Dendritic cell treated with granulocyte-macrophage colony-stimulating factor and Interleukin-4, amounts not matched to agents 40 ng/mL and 50 ng/mL, for 4 days (primary cell): ENCODE results near the gene SYT12.
"Not testable (repeated sequence)": the region's sequence is repeated elsewhere in the genome, so short reads cannot be mapped to it uniquely, and the experiment has no call there.

Experiments
- H3K27ac Mint-ChIP-seq: one replicate; pipeline ENCODE4 v1.8.0; 2022; ENCODE audit warnings: mild to moderate bottlenecking, mixed read lengths
- H3K27me3 Mint-ChIP-seq: one replicate; pipeline ENCODE4 v1.8.0; 2022; ENCODE audit warnings: mild to moderate bottlenecking, mixed read lengths
- H3K36me3 Mint-ChIP-seq: one replicate; pipeline ENCODE4 v1.8.0; 2022; ENCODE audit warnings: low read depth, mixed read lengths
- H3K4me1 Mint-ChIP-seq: one replicate; pipeline ENCODE4 v1.8.0; 2022; ENCODE audit warnings: low read depth, mixed read lengths
- H3K4me3 Mint-ChIP-seq: one replicate; pipeline ENCODE4 v1.8.0; 2022; ENCODE audit warnings: mild to moderate bottlenecking, moderate library complexity, mixed read lengths
- H3K9me3 Mint-ChIP-seq: one replicate; pipeline ENCODE4 v1.8.0; 2022; ENCODE audit warnings: mixed read lengths
- intact Hi-C: fragments of 100-400 bp; cut with micrococcal nuclease; formaldehyde crosslinking; loops from one replicate; pipeline ENCODE4 v1.15.0; 2022

SYT12 gene

DNA sequence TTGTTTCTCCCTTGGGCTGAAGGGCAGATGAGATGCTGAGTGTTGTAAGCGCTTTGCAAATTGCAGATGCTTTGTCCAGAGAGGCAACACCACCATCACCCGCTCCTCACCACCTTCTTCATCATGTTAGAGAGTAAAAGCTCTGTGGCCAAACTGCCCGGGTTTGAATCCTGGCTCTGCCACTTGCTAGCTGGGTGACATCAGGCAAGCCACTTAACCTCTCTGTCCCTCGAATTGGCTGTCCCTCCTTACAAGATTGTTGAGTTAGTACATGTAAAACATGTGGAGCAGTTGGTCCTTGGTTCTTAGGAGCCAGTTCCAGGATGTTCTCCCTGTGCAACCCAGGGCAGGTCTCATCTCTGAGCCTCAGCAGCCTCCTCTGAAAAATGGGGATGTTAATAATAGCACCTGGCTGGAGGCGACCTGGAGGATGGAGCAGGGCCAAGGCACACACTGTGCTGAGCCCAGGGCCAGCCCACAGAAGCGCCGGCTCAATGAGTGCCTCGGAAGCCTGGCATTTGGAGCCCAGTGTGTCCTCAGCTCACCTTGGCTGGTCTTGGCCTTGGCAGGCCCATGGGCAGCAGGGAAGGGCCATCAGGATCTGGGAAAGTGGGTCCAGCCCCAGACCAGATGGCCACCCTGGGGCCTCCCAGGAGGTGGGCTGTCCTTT is 37.3 kb upstream of the SYT12 start:
- Mint-ChIP-seq H3K9me3 (no peaks in the 10 kb centered on the region), H3K27ac (no peak overlapping the region), H3K27me3 (peaks cover 57% of the 10 kb centered on the region)

GRCh38 chr11:66986178-66986545 is 36.8 kb upstream of the SYT12 start:
- Mint-ChIP-seq H3K27me3 (peaks cover 55% of the 10 kb centered on the region), H3K36me3 (no peaks in the 10 kb centered on the region), H3K4me3 (no peak overlapping the region), H3K4me1 (peaks cover 39% of the 10 kb centered on the region), H3K27ac (no peak overlapping the region), H3K9me3 (no peaks in the 10 kb centered on the region)
- intact Hi-C loops: no loop called here

More for the DNA sequence above, 37.3 kb upstream of the SYT12 start:
- Mint-ChIP-seq H3K4me3 (no peak overlapping the region), H3K4me1 (peaks cover 39% of the 10 kb centered on the region), H3K36me3 (no peaks in the 10 kb centered on the region)
- intact Hi-C loops: no loop called here

- H3K27ac Mint-ChIP-seq: no peak overlapping the region
- peaks cover 59% of the 10 kb centered on the region for H3K27me3 Mint-ChIP-seq
- no peaks in the 10 kb centered on the region for H3K36me3 Mint-ChIP-seq
- intact Hi-C loops: no loop called here
- H3K4me1 Mint-ChIP-seq: peaks cover 32% of the 10 kb centered on the region
- H3K9me3 Mint-ChIP-seq: no peaks in the 10 kb centered on the region
- no peak overlapping the region for H3K4me3 Mint-ChIP-seq
Observed at GRCh38 chr11:66987158-66987620, 35.7 kb upstream of the SYT12 start.

DNA sequence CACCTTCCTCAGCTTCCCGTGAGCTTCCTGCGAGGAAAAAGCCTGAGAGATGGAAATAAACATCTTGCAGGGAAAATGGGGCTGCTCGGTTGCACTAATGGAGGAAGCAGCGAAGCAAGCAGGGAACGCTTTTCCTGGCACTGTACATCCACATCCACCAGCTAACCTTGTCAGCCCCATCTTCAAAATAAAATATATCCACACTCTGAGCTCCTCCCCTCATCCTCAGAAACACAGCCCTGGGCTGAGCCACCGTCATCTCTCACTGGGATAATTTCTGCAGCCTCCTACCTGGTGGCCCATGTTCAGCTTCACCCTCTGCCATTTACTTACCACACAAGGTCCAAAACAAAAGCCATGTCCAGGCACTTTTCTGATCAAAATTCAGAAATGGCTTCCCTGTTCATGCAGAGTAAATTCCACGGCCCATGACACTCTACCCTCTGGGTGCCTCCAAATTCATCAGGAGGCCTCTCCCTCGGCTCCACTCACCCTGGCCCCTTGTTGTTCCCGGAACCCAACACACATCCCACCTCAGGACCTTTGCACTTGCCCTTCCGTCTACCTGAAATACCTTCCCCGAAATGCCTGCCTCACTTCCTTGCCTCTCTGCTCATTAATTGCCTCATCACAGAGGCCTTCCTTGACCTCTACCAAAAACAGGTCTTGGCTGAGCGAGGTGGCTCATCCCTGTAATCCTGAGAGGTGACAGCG is 34.9 kb upstream of the SYT12 start:
- intact Hi-C loops: no loop called here
- no peak overlapping the region for H3K27ac Mint-ChIP-seq
- H3K9me3 Mint-ChIP-seq: no peaks in the 10 kb centered on the region
- no peaks in the 10 kb centered on the region for H3K36me3 Mint-ChIP-seq
- H3K4me1 Mint-ChIP-seq: peaks cover 24% of the 10 kb centered on the region
- H3K27me3 Mint-ChIP-seq: peaks cover 58% of the 10 kb centered on the region
- no peak overlapping the region for H3K4me3 Mint-ChIP-seq

- H3K9me3 Mint-ChIP-seq, H3K4me3 Mint-ChIP-seq, intact Hi-C loops, H3K36me3 Mint-ChIP-seq, H3K27ac Mint-ChIP-seq: not testable (repeated sequence)
- peaks cover 57% of the 10 kb centered on the region for H3K27me3 Mint-ChIP-seq
- peaks cover 19% of the 10 kb centered on the region for H3K4me1 Mint-ChIP-seq
Observed at GRCh38 chr11:66988741-66989140, 34.2 kb upstream of the SYT12 start.

GRCh38 chr11:66989360-66989759 is 33.6 kb upstream of the SYT12 start:
- intact Hi-C loops, H3K27ac Mint-ChIP-seq, H3K9me3 Mint-ChIP-seq, H3K36me3 Mint-ChIP-seq, H3K4me3 Mint-ChIP-seq: not testable (repeated sequence)
- Mint-ChIP-seq H3K27me3 (peaks cover 57% of the 10 kb centered on the region), H3K4me1 (peaks cover 13% of the 10 kb centered on the region)

GRCh38 chr11:66992041-66992440 is 30.9 kb upstream of the SYT12 start:
- Mint-ChIP-seq H3K4me1 (peaks cover 5% of the 10 kb centered on the region), H3K36me3 (no peaks in the 10 kb centered on the region), H3K9me3 (no peaks in the 10 kb centered on the region), H3K27me3 (peaks cover 44% of the 10 kb centered on the region), H3K27ac (no peak overlapping the region), H3K4me3 (no peak overlapping the region)
- intact Hi-C loops: no loop called here

- no peaks in the 10 kb centered on the region for H3K4me1 Mint-ChIP-seq
- peaks cover 48% of the 10 kb centered on the region for H3K27me3 Mint-ChIP-seq
- H3K9me3 Mint-ChIP-seq: no peaks in the 10 kb centered on the region
- intact Hi-C loops: no loop called here
- no peaks in the 10 kb centered on the region for H3K36me3 Mint-ChIP-seq
- H3K4me3 Mint-ChIP-seq: no peak overlapping the region
- no peak overlapping the region for H3K27ac Mint-ChIP-seq
Observed at GRCh38 chr11:66996609-66997273, 26.2 kb upstream of the SYT12 start.

DNA sequence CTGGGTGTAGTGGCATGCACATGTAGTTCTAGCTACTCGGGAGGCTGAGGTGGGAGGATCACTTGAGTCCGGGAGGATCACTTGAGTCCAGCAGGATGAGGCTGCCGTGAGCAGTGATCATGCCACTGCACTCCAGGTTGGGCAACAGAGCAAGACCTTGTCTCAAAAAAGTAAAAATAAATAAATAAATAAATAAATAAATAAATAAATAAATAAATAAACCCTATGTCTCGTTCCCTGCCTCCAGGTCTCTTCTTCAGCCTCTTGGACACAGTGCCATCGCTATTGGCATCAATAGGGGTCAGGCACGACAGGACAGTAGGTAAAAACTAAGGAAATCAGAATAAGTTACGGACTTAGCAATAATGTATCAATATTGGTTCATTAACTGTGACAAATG is 23.4 kb upstream of the SYT12 start:
- no peaks in the 10 kb centered on the region for H3K9me3 Mint-ChIP-seq
- H3K27ac Mint-ChIP-seq: no peak overlapping the region
- H3K4me1 Mint-ChIP-seq: no peaks in the 10 kb centered on the region
- intact Hi-C loops: no loop called here
- H3K4me3 Mint-ChIP-seq: no peak overlapping the region
- H3K36me3 Mint-ChIP-seq: no peaks in the 10 kb centered on the region
- H3K27me3 Mint-ChIP-seq: peaks cover 42% of the 10 kb centered on the region

- Mint-ChIP-seq H3K4me3 (no peak overlapping the region), H3K9me3 (no peaks in the 10 kb centered on the region), H3K27ac (no peak overlapping the region), H3K36me3 (no peaks in the 10 kb centered on the region), H3K27me3 (peaks cover 41% of the 10 kb centered on the region), H3K4me1 (peaks cover 2% of the 10 kb centered on the region)
- intact Hi-C loops: no loop called here
Observed at GRCh38 chr11:67001332-67001731, 21.6 kb upstream of the SYT12 start.

DNA sequence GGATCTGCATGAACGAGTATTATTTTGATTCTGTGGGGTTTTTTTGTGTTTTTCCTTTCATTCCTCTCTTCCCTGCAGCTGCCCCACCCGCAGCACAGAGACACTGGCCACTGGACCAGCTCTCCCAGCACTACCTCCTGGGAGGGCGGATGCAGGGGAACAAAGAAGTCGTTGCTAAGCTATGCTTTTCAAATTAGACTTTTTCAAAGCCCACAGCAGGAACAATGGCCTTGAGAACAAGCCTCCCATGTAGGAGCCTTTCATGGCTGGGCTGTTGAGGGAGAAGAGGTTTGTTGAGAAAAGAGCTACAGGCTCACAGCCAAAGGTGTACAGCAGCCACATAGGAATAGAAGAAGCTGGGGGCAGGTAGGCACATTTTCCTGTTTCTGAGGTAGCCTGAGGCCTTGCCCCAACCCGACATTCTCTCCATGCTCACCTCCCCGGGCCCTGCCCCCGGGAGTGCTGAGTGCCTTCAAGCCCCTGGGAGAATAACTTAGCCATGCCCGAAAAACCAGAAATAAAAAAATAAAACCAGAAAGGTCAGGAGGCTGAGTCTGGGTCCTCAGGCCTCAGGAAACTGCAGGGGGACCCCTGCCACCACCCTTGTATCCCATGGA is 20.5 kb upstream of the SYT12 start:
- Mint-ChIP-seq H3K4me3 (no peak overlapping the region), H3K27me3 (peaks cover 37% of the 10 kb centered on the region), H3K27ac (no peak overlapping the region), H3K36me3 (no peaks in the 10 kb centered on the region), H3K4me1 (peaks cover 10% of the 10 kb centered on the region), H3K9me3 (no peaks in the 10 kb centered on the region)
- intact Hi-C loops: no loop called here

- H3K4me1 Mint-ChIP-seq: peaks cover 10% of the 10 kb centered on the region
- intact Hi-C loops: no loop called here
- H3K36me3 Mint-ChIP-seq: no peaks in the 10 kb centered on the region
- peaks cover 32% of the 10 kb centered on the region for H3K27me3 Mint-ChIP-seq
- H3K4me3 Mint-ChIP-seq: no peak overlapping the region
- H3K9me3 Mint-ChIP-seq: no peaks in the 10 kb centered on the region
- no peak overlapping the region for H3K27ac Mint-ChIP-seq
Observed at GRCh38 chr11:67002921-67003411, 20.0 kb upstream of the SYT12 start.

DNA sequence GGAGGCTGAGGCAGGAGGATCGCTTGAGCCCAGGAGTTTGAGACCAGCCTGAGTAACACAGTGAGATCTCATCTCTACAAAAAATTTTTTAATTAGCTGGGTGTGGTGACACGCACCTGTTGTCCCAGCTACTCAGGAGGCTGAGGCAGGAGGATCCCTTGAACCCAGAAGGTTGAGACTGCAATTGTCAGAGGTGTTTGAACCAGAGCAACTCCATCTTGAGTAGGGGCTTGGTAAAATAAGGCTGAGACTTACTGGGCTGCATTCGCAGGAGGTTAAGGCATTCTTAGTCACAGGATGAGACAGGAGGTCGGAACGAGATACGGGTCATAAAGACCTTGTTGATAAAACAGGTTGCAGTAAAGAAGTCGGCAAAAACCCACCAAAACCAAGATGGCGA is 17.7 kb upstream of the SYT12 start:
- intact Hi-C loops, H3K4me3 Mint-ChIP-seq, H3K27ac Mint-ChIP-seq, H3K9me3 Mint-ChIP-seq, H3K36me3 Mint-ChIP-seq: not testable (repeated sequence)
- Mint-ChIP-seq H3K4me1 (peaks cover 10% of the 10 kb centered on the region), H3K27me3 (peaks cover 31% of the 10 kb centered on the region)
